Stomach smooth muscle (tissue), 2 donors: Measurements from ENCODE around the gene OR1E1.
"Not testable (repeated sequence)": the region's sequence is repeated elsewhere in the genome, so short reads cannot be mapped to it uniquely, and the experiment has no call there.

Experiments
- H3K27ac ChIP-seq: one replicate; pipeline ENCODE4 v1.7.0; 2013; ENCODE audit warnings: mild to moderate bottlenecking, low read length, inconsistent platforms
- H3K27me3 ChIP-seq, 2 donors: one replicate each; pipeline ENCODE4 v1.7.0; 2013; ENCODE audit warnings: low read length in 2 of 2; ENCODE audit not compliant: insufficient read depth in 2 of 2, control insufficient read depth in 1 of 2
- H3K36me3 ChIP-seq, 2 donors: one replicate each; pipeline ENCODE4 v1.7.0; 2013; ENCODE audit warnings: low read length in 2 of 2; ENCODE audit not compliant: control insufficient read depth in 2 of 2, insufficient read depth in 2 of 2
- H3K4me1 ChIP-seq: one replicate; pipeline ENCODE4 v1.7.0; 2013; ENCODE audit warnings: low read length; ENCODE audit not compliant: control insufficient read depth, insufficient read depth
- H3K4me3 ChIP-seq, 2 donors: one replicate each; pipeline ENCODE4 v1.7.0; 2013; ENCODE audit warnings: low read length in 2 of 2
- H3K9ac ChIP-seq, 2 donors: one replicate each; pipeline ENCODE4 v1.7.0; 2013; ENCODE audit warnings: low read length in 2 of 2, mild to moderate bottlenecking in 1 of 2
- H3K9me3 ChIP-seq, 2 donors: one replicate each; pipeline ENCODE4 v1.7.0; 2013; ENCODE audit warnings: low read length in 2 of 2; ENCODE audit not compliant: control insufficient read depth in 2 of 2
- donor health status: healthy.
- donor health status: Pancreatic carcinoma.

OR1E1 gene, protein sequence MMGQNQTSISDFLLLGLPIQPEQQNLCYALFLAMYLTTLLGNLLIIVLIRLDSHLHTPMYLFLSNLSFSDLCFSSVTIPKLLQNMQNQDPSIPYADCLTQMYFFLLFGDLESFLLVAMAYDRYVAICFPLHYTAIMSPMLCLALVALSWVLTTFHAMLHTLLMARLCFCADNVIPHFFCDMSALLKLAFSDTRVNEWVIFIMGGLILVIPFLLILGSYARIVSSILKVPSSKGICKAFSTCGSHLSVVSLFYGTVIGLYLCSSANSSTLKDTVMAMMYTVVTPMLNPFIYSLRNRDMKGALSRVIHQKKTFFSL

DNA sequence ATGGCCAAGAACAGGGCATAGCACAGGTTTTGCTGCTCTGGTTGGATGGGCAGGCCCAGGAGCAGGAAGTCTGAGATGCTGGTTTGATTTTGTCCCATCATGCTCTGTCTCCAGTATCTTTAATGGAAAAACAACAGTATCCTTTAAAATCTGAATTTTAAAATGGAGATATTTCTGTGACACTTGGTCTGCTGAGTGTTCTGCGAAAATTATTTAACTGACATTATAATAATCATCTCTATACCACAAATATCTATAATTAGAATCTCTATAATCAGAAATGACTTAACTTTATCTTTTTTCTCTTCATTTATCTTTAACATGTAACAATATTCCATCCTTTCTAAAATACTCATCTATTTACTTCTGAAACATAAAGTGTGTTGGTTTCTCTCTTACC, at the start of gene OR1E1:
Gene OR1E1, minus strand, starts transcription at position 101 of the 400 bp plus-strand sequence. Its CDS starts 0 bp downstream, at position 101.
- H3K4me3 ChIP-seq, result no peak within 1 kb of the TSS
- H3K9me3 ChIP-seq, result no peaks in the 10 kb centered on the region
- no peak within 1 kb of the TSS for H3K9ac ChIP-seq
- peaks cover 0 to 2% of the 10 kb centered on the region in 2 donors for H3K27me3 ChIP-seq
- H3K27ac ChIP-seq, result no peak within 1 kb of the TSS
- H3K4me1 ChIP-seq, result no peaks in the 10 kb centered on the region
- no peaks in the 10 kb centered on the region for H3K36me3 ChIP-seq

DNA sequence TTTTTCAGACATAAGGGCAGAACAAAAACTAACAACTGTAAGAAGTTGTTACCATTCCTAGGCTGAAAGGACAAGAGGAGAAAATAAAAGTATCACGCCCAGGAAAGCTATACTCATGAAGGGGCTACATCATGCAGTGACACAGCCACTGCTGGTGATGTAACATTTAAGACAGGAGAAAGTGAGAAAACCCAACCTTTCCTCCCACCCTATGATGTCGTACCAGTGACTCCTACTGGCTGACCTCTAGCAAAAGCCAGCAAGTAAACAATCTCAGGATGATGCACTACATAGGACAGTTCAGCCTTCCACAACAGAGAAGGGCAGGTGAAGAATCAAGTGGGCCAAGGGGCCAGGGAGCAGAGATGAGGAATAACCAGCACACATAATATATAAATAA, 49.4 kb upstream of the OR1E1 start:
- H3K9me3 ChIP-seq, result no peaks in the 10 kb centered on the region
- no peaks in the 10 kb centered on the region for H3K36me3 ChIP-seq
- H3K27ac ChIP-seq, result no peak overlapping the region
- no peaks in the 10 kb centered on the region for H3K4me1 ChIP-seq
- H3K9ac ChIP-seq, result no peak overlapping the region
- H3K27me3 ChIP-seq, result no peaks in the 10 kb centered on the region
- H3K4me3 ChIP-seq, result no peak overlapping the region

DNA sequence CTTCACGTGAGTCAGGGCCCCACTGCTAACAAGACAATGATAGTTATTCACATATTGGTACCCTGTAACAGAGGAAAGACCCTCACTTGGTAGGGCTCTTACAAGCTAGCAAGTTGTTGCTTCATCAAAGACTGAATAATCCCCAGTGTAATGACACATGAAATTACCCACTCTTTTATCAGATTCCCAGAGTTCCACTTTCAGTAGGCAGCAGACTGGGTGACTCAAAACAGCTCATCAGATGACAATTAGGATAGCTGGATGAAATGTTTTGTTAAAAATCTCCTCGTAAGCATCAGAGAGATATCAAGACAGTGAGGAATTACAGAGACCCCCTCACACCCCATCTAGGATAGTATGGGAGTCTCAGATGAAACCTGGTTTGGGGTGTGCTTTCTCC, 42.2 kb upstream of the OR1E1 start:
- Histone ChIP-seq H3K9me3 (no peaks in the 10 kb centered on the region), H3K27ac (no peak overlapping the region), H3K4me1 (no peaks in the 10 kb centered on the region), H3K36me3 (no peaks in the 10 kb centered on the region), H3K9ac (no peak overlapping the region), H3K4me3 (no peak overlapping the region), H3K27me3 (no peaks in the 10 kb centered on the region)

DNA sequence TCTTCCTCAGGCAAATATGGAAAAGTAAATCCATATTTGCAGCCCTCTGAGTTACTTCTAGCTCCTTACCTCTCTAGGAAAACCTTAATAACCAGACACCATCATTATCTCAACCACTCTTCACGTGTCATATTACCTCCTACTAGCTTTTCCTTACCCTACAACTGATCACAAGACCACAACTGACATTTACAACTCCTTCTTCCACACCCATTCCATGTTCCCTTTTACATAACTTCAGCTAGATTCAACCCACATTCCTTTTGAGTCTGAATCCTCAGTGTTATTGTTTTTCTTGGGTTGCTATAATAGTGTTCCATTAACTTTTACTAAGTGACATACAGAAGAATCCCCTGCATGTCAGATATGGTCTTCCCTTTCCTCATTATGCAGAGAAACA, 40.2 kb upstream of the OR1E1 start:
- Histone ChIP-seq H3K27me3 (no peaks in the 10 kb centered on the region), H3K36me3 (no peaks in the 10 kb centered on the region), H3K4me1 (no peaks in the 10 kb centered on the region), H3K9ac (no peak overlapping the region), H3K4me3 (no peak overlapping the region), H3K9me3 (no peaks in the 10 kb centered on the region), H3K27ac (no peak overlapping the region)

DNA sequence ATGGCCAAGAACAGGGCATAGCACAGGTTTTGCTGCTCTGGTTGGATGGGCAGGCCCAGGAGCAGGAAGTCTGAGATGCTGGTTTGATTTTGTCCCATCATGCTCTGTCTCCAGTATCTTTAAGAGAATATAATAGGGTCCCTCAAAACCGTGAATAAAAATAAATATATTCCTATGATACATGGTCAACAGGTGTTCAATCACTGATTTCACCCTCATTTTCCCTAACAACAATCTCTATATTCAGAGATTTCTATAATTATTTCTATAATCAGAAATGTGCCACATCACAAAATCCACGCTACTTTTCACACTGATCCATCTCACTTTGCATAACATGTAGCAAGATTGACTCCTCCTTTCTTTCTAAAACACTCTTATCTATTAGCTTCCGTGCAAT, 35.5 kb upstream of the OR1E1 start, which contains the start of gene OR1E2:
Gene OR1E2, minus strand, starts transcription at position 101 of the 400 bp plus-strand sequence. Its CDS starts 0 bp downstream, at position 101.
- H3K36me3 ChIP-seq, result no peaks in the 10 kb centered on the region
- H3K27me3 ChIP-seq, result no peaks in the 10 kb centered on the region
- no peak within 1 kb of the TSS for H3K9ac ChIP-seq
- no peaks in the 10 kb centered on the region for H3K4me1 ChIP-seq
- no peak within 1 kb of the TSS for H3K27ac ChIP-seq
- H3K4me3 ChIP-seq, result no peak within 1 kb of the TSS
- H3K9me3 ChIP-seq, result no peaks in the 10 kb centered on the region

DNA sequence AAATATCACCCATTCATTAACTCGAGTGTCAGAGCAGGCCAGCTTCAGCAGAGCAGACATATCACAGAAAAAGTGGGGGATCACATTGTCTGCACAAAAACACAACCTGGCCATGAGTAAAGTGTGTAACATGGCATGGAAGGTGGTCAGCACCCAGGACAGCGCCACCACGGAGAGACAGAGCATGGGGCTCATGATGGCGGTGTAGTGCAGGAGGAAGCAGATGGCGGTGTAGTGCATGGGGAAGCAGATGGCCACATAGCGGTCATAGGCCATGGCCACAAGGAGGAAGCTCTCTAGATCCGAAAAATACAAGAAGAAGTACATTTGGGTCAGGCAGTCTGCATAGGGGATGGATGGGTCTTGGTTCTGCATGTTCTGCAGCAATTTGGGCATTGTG, 35.0 kb upstream of the OR1E1 start:
- H3K9me3 ChIP-seq, H3K36me3 ChIP-seq, H3K9ac ChIP-seq, H3K4me3 ChIP-seq, H3K27me3 ChIP-seq, H3K27ac ChIP-seq, H3K4me1 ChIP-seq: not testable (repeated sequence)

DNA sequence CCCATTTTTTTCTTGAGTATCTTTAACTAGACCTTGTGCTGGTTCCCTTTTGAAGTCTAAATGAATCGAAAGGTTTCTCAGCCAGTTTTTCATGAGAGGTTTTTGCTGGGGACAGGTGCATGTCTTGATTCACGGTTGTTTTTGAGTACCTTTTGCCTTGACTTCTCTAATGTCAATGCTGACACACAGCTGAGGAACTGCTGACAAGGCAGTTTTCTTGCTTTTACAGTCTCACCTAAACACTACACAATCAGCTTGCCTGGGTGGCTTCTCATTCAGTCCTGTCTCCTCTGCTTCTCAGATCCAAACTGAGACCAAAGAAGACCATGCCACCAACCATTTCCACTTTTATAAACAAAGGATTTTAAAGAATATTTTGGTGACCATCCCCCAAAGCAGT, 20.0 kb upstream of the OR1E1 start:
- Histone ChIP-seq H3K4me1 (no peaks in the 10 kb centered on the region), H3K36me3 (no peaks in the 10 kb centered on the region), H3K27ac (no peak overlapping the region), H3K27me3 (no peaks in the 10 kb centered on the region), H3K9me3 (peaks cover 0 to 3% of the 10 kb centered on the region in 2 donors), H3K4me3 (no peak overlapping the region), H3K9ac (no peak overlapping the region)

DNA sequence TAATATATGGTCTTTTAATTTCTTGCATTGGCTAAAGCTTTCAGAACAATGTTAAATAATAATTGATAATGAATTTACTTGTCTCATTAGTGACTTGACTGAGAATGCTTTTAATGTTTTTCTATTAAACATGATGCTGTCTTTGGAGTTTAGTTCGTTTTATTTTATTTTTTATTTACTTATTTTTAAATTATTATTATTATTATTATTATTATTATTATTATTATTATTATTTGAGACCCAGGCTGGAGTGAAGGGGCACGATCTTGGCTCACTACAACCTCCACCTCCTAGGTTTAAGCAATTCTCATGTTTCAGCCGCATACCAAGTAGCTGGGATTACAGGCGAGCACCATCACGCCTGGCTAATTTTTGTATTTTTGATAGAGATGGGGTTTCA, 17.4 kb upstream of the OR1E1 start:
- Histone ChIP-seq H3K4me1 (no peaks in the 10 kb centered on the region), H3K27ac (no peak overlapping the region), H3K4me3 (no peak overlapping the region), H3K9ac (no peak overlapping the region), H3K9me3 (peaks cover 0 to 3% of the 10 kb centered on the region in 2 donors), H3K36me3 (no peaks in the 10 kb centered on the region), H3K27me3 (no peaks in the 10 kb centered on the region)

DNA sequence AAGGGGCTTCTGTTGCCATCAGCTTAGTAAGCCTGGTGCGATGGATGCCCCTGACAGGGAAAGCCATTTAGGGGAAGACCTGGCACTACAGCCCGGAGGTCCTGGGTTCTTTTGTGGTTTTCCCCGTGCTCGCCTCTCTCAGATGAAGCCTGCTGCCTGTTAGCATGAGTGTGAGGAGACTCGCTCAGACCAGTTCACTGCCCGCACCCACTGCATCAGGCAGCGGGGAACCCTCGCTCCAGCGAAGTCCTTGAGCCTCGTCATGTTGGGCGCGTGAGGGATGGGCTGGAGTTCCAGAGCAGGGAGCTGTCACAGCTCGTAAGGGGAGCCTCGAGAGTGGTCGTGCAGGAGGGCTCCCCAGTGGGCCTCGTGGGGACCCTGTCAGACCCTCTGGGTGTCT, 14.0 kb upstream of the OR1E1 start:
- H3K9ac ChIP-seq, H3K4me1 ChIP-seq, H3K27me3 ChIP-seq, H3K36me3 ChIP-seq, H3K27ac ChIP-seq, H3K9me3 ChIP-seq, H3K4me3 ChIP-seq: not testable (repeated sequence)

DNA sequence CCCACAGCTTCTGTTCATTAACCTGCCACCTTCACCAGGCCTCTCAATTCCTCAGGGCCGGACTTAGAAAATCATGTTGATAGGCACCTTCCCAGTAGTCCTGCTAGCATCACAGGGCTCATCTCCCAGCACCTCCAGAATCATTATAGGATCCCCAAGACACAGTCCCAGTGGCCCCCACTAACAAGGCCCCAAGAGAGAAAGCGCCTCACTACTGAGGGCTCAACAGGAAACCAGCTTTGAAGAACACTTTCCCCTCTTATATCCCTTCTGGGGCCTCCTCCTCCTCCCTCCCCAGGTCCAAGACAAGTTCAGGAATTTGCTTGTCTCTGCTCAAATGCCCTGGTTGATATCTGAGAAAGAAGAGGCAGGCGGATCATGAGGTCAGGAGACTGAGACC, 12.9 kb upstream of the OR1E1 start, which contains the start of gene OR3A3:
Gene OR3A3, plus strand, starts transcription at position 301 of the 400 bp plus-strand sequence.
- Histone ChIP-seq H3K4me3 (no peak within 1 kb of the TSS), H3K27ac (no peak within 1 kb of the TSS), H3K36me3 (no peaks in the 10 kb centered on the region), H3K9ac (no peak within 1 kb of the TSS), H3K4me1 (no peaks in the 10 kb centered on the region), H3K9me3 (peaks cover 5 to 14% of the 10 kb centered on the region in 2 donors), H3K27me3 (no peaks in the 10 kb centered on the region)

DNA sequence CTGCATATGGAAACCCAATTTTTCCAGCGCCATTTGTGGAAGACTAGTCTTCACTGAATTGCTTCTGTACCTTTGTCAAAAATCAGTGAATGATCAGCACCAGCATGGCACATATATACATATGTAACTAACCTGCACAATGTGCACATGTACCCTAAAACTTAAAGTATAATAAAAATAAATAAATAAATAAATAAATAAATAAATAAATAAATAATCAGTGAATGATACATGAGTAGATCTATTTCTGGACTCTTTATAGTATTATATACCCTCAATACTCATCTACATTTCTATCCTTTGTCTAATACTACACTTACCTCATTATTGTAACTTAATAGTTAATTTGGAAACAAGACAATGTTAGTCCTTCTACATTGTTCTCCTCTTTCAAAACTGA, 5.6 kb upstream of the OR1E1 start:
- H3K36me3 ChIP-seq, H3K4me3 ChIP-seq, H3K27me3 ChIP-seq, H3K27ac ChIP-seq, H3K4me1 ChIP-seq, H3K9ac ChIP-seq: not testable (repeated sequence)
- H3K9me3 ChIP-seq, result peaks cover 5 to 14% of the 10 kb centered on the region in 2 donors
